ENCODE data around the gene HYDIN. TPM values are rescaled to one million over a fixed set of nuclear protein-coding genes. Genes with fewer than 3 reads are reported as not detected.

The HYDIN gene
- total RNA-seq, 2 experiments from 2014 or later = not detected

- no peak for DNase-seq (ENCODE audit: low spot score)
- no peaks in the 10 kb centered on the region for H3K9me2 ChIP-seq (ENCODE audit: insufficient read depth, low read length)
- no peaks in the 10 kb centered on the region for H3K36me3 ChIP-seq (ENCODE audit: insufficient read depth, low read length)
- POLR2A ChIA-PET = no interaction called here
- H3K9me3 ChIP-seq (ENCODE audit: low read length) = no peaks in the 10 kb centered on the region
- intact Hi-C loops (cut with micrococcal nuclease; ENCODE audit: unreplicated experiment) = no loop called here
- H3K79me2 ChIP-seq (ENCODE audit: insufficient read depth, low read depth, low read length) = peaks cover 8% of the 10 kb centered on the region
- no peaks in the 10 kb centered on the region for H4K20me1 ChIP-seq (ENCODE audit: insufficient read depth, low read length)
- H3K4me1 ChIP-seq (ENCODE audit: insufficient read depth, low read length, poor library complexity, severe bottlenecking) = peaks cover 12% of the 10 kb centered on the region
- CTCF ChIA-PET (ENCODE audit: unreplicated experiment) = no interaction called here
- H2AFZ ChIP-seq (ENCODE audit: low read length) = no peak overlapping the region
- H3K4me3 ChIP-seq (ENCODE audit: low read depth, low read length, poor library complexity, severe bottlenecking) = no peak overlapping the region
- BruUV-seq (replicated peaks) = no TSS peak
- H3K27ac ChIP-seq (ENCODE audit: low read depth, low read length, poor library complexity, severe bottlenecking) = no peak overlapping the region
- H3K4me2 ChIP-seq (ENCODE audit: low read length) = no peak overlapping the region
- TF ChIP-seq, protein P1, sequence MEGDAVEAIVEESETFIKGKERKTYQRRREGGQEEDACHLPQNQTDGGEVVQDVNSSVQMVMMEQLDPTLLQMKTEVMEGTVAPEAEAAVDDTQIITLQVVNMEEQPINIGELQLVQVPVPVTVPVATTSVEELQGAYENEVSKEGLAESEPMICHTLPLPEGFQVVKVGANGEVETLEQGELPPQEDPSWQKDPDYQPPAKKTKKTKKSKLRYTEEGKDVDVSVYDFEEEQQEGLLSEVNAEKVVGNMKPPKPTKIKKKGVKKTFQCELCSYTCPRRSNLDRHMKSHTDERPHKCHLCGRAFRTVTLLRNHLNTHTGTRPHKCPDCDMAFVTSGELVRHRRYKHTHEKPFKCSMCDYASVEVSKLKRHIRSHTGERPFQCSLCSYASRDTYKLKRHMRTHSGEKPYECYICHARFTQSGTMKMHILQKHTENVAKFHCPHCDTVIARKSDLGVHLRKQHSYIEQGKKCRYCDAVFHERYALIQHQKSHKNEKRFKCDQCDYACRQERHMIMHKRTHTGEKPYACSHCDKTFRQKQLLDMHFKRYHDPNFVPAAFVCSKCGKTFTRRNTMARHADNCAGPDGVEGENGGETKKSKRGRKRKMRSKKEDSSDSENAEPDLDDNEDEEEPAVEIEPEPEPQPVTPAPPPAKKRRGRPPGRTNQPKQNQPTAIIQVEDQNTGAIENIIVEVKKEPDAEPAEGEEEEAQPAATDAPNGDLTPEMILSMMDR (conservative IDR thresholded peaks at IDR 0.05; ENCODE audit: low read length) = no peak
- no peak for TF ChIP-seq EZH2phosphoT487 (IDR thresholded peaks at IDR 0.05; ENCODE audit: borderline replicate concordance, low read depth, low read length)
Measured at GRCh38 chr16:70804734-70805169, 425.8 kb downstream of the HYDIN start.

DNA sequence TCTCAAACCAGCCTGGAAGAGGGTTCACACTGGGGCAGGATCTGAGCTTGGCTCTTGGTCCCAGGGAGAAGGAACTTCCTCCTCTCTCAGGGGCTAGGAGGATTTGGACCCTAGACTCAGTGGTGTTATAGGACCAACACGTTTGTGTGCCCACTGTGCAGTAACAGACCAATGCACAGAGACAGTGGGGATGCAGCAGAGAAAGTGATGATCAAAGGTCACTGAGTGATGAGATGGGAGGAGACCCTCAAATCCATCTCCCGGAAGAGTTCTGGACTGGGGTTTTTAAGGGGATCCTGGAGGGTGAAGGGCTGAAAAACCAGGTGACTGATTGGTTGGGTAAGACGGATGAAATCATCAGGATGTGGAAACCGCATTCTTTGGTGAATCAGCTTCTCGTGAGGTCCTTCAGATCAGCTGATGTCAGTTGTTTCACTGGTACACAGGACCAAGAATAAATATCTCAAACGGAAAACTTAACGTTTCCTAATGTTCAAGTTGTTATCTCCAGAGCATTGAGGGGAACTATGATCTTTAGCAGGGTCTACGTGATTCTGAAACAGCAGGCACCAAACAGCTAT is 426.3 kb downstream of the HYDIN start:
- H3K36me3 ChIP-seq (ENCODE audit: insufficient read depth, low read length) = no peaks in the 10 kb centered on the region
- no peak overlapping the region for H2AFZ ChIP-seq (ENCODE audit: low read length)
- H3K79me2 ChIP-seq (ENCODE audit: insufficient read depth, low read depth, low read length) = peaks cover 13% of the 10 kb centered on the region
- TF ChIP-seq EZH2phosphoT487 (IDR thresholded peaks at IDR 0.05; ENCODE audit: borderline replicate concordance, low read depth, low read length) = no peak
- TF ChIP-seq, protein P1 (conservative IDR thresholded peaks at IDR 0.05; ENCODE audit: low read length) = no peak
- H3K27ac ChIP-seq (ENCODE audit: low read depth, low read length, poor library complexity, severe bottlenecking) = no peak overlapping the region
- CTCF ChIA-PET (ENCODE audit: unreplicated experiment) = no interaction called here
- H3K4me1 ChIP-seq (ENCODE audit: insufficient read depth, low read length, poor library complexity, severe bottlenecking) = peaks cover 17% of the 10 kb centered on the region
- intact Hi-C loops (cut with micrococcal nuclease; ENCODE audit: unreplicated experiment) = no loop called here
- no peak overlapping the region for H3K4me2 ChIP-seq (ENCODE audit: low read length)
- BruUV-seq (replicated peaks) = no TSS peak
- no peaks in the 10 kb centered on the region for H3K9me3 ChIP-seq (ENCODE audit: low read length)
- no peak for DNase-seq (ENCODE audit: low spot score)
- POLR2A ChIA-PET = interaction anchor here (0.7 kb wide), 1 partner anchor 818 kb away, joined by 3 read pairs; no protein-coding TSS in a partner anchor
- no peak overlapping the region for H3K4me3 ChIP-seq (ENCODE audit: low read depth, low read length, poor library complexity, severe bottlenecking)
- no peaks in the 10 kb centered on the region for H4K20me1 ChIP-seq (ENCODE audit: insufficient read depth, low read length)
- H3K9me2 ChIP-seq (ENCODE audit: insufficient read depth, low read length) = no peaks in the 10 kb centered on the region

- Histone ChIP-seq H2AFZ (ENCODE audit: low read length) (no peak overlapping the region), H3K4me2 (ENCODE audit: low read length) (no peak overlapping the region), H3K9me2 (ENCODE audit: insufficient read depth, low read length) (no peaks in the 10 kb centered on the region), H3K27ac (ENCODE audit: low read depth, low read length, poor library complexity, severe bottlenecking) (no peak overlapping the region), H4K20me1 (ENCODE audit: insufficient read depth, low read length) (no peaks in the 10 kb centered on the region), H3K36me3 (ENCODE audit: insufficient read depth, low read length) (no peaks in the 10 kb centered on the region), H3K4me1 (ENCODE audit: insufficient read depth, low read length, poor library complexity, severe bottlenecking) (peaks cover 20% of the 10 kb centered on the region), H3K79me2 (ENCODE audit: insufficient read depth, low read depth, low read length) (peaks cover 18% of the 10 kb centered on the region), H3K4me3 (ENCODE audit: low read depth, low read length, poor library complexity, severe bottlenecking) (no peak overlapping the region), H3K9me3 (ENCODE audit: low read length) (no peaks in the 10 kb centered on the region)
- intact Hi-C loops (cut with micrococcal nuclease; ENCODE audit: unreplicated experiment) = no loop called here
- TF ChIP-seq, protein P1 (conservative IDR thresholded peaks at IDR 0.05; ENCODE audit: low read length) = no peak
- TF ChIP-seq EZH2phosphoT487 (IDR thresholded peaks at IDR 0.05; ENCODE audit: borderline replicate concordance, low read depth, low read length) = no peak
- ChIA-PET POLR2A (interaction anchor here (0.7 kb wide), 1 partner anchor 819 kb away, joined by 3 read pairs; no protein-coding TSS in a partner anchor), CTCF (ENCODE audit: unreplicated experiment) (no interaction called here)
- no peak for DNase-seq (ENCODE audit: low spot score)
- BruUV-seq (replicated peaks) = no TSS peak
Measured at GRCh38 chr16:70803319-70803718, 427.2 kb downstream of the HYDIN start.
